ENCODE measurements around the gene SYTL3. TPM values are rescaled to one million over a fixed set of nuclear protein-coding genes. Genes with fewer than 3 reads are reported as not detected.
A peak's percentile ranks its signal among the peaks of the same experiment; 100 is the strongest.
"Not testable (repeated sequence)": the region's sequence is repeated elsewhere in the genome, so short reads cannot be mapped to it uniquely, and the experiment has no call there.

The SYTL3 gene
- total and polyA plus RNA-seq, 8 donors, result 3.1 to 14.6 (median 5.3) TPM

- no peaks in the 10 kb centered on the region for H3K9me3 ChIP-seq
- peaks cover 13 to 42% (median 21%) of the 10 kb centered on the region in 4 donors for H3K4me1 ChIP-seq
- H3K27ac ChIP-seq, result peak overlapping the region in 2 of 5 donors; percentile 16 to 81
- no peaks in the 10 kb centered on the region for H3K27me3 ChIP-seq
- intact Hi-C loops (cut with DNase I; ENCODE audit: low total_unique reads), result no loop called here
- H3K4me3 ChIP-seq, result no peak overlapping the region
- TF ChIP-seq POLR2A (IDR thresholded peaks at IDR 0.05) (no peak), CTCF (IDR thresholded peaks at IDR 0.05) (no peak), EP300 (IDR thresholded peaks at IDR 0.05) (no peak), POLR2AphosphoS5 (IDR thresholded peaks at IDR 0.05) (no peak)
- peaks cover 32 to 84% (median 77%) of the 10 kb centered on the region in 4 donors for H3K36me3 ChIP-seq
- peak in 1 of 2 donors; percentile 39 for DNase-seq
- 69 to 80% (median 78%) methylated on average over 17 to 20 of the region's 20 CpGs for WGBS, 5 donors
These were observed 20.3 kb upstream of the SYTL3 start for GRCh38 chr6:158629367-158630221.

- TF ChIP-seq POLR2AphosphoS5 (IDR thresholded peaks at IDR 0.05), result peak in 2 of 3 donors; percentile 14 to 53
- TF ChIP-seq CTCF (IDR thresholded peaks at IDR 0.05), result no peak
- intact Hi-C loops (cut with DNase I; ENCODE audit: low total_unique reads), result no loop called here
- Histone ChIP-seq H3K27ac (peak overlapping the region; percentile 69 to 83 (median 72)), H3K36me3 (peaks cover 18 to 84% (median 77%) of the 10 kb centered on the region in 4 donors), H3K4me3 (no peak overlapping the region), H3K4me1 (peaks cover 13 to 38% (median 21%) of the 10 kb centered on the region in 4 donors), H3K9me3 (no peaks in the 10 kb centered on the region), H3K27me3 (no peaks in the 10 kb centered on the region)
- peak in 1 of 2 donors; percentile 81 for DNase-seq
- WGBS, 5 donors, result 51 to 78% (median 63%) methylated on average over 15 to 19 of the region's 19 CpGs
These were observed 18.8 kb upstream of the SYTL3 start for GRCh38 chr6:158630938-158631616.

GRCh38 chr6:158631678-158632537 lies 17.9 kb upstream of the SYTL3 start:
- no peaks in the 10 kb centered on the region for H3K9me3 ChIP-seq
- H3K36me3 ChIP-seq, result peaks cover 21 to 84% (median 77%) of the 10 kb centered on the region in 4 donors
- 30 to 36% (median 32%) methylated on average over 19 of the region's 19 CpGs for WGBS, 5 donors

GRCh38 chr6:158632538-158633119 lies 17.2 kb upstream of the SYTL3 start:
- Histone ChIP-seq H3K4me1 (peaks cover 13 to 38% (median 21%) of the 10 kb centered on the region in 4 donors), H3K36me3 (peaks cover 19 to 84% (median 77%) of the 10 kb centered on the region in 4 donors), H3K27ac (peak overlapping the region; percentile 48 to 83 (median 72))
- H3K9me3 ChIP-seq; DNase-seq; H3K4me3 ChIP-seq; intact Hi-C loops (cut with DNase I; ENCODE audit: low total_unique reads); H3K27me3 ChIP-seq: not testable (repeated sequence)
- 92 to 97% (median 94%) methylated on average over 3 of the region's 3 CpGs for WGBS, 5 donors

More at GRCh38 chr6:158631678-158632537, 17.9 kb upstream of the SYTL3 start:
- DNase-seq, result peak; percentile 74 to 78
- H3K27ac ChIP-seq, result peak overlapping the region; percentile 69 to 83 (median 72)
- intact Hi-C loops (cut with DNase I; ENCODE audit: low total_unique reads), result no loop called here
- TF ChIP-seq POLR2A (IDR thresholded peaks at IDR 0.05), result no peak
- TF ChIP-seq POLR2AphosphoS5 (IDR thresholded peaks at IDR 0.05), result peak in 2 of 3 donors; percentile 43 to 85
- no peak overlapping the region for H3K4me3 ChIP-seq
- no peaks in the 10 kb centered on the region for H3K27me3 ChIP-seq
- peaks cover 13 to 38% (median 21%) of the 10 kb centered on the region in 4 donors for H3K4me1 ChIP-seq

Measured in stomach (tissue), 9 donors.